Ramos (cell line): Measurements from ENCODE around the gene NBEAL2.

Source experiments
- in situ Hi-C: fragments of 300-500 bp; cut with MboI; formaldehyde crosslinking; loops from one replicate; pipeline ENCODE4 v1.14.3; 2022; ENCODE audit warnings: low sequenced_read_pairs; ENCODE audit not compliant: unreplicated experiment

Gene NBEAL2

GRCh38 chr3:47007001-47007400 lies 27.5 kb downstream of the NBEAL2 start:
- in situ Hi-C loops, result loop anchor here (25.0 kb wide), 1 partner anchor 295 kb away; the partner anchor contains the start of genes PRSS50 and TMIE

DNA sequence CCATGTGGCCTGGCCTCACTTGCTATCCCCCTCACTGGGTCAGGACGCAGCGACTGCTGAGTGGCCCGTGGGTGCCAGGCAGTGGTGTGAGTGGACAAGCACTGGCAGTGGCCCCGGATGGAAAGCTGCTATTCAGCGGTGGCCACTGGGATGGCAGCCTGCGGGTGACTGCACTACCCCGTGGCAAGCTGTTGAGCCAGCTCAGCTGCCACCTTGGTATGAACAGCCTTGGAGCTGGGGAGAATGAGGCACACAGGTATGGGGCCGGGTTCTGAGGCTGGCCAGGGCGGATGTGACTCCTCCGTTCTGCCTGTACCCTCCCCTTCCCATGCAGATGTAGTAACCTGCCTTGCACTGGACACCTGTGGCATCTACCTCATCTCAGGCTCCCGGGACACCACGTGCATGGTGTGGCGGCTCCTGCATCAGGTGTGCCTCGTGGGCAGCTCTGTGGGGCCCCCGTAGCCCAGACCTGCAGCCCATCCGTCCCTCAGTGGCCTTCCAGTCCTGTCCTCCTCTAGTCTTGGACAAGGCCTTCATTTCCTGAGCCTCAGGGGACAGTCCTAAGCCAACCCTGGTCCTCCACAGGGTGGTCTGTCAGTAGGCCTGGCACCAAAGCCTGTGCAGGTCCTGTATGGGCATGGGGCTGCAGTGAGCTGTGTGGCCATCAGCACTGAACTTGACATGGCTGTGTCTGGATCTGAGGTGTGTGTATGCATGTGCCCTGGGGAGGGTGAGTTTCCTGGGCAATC lies 28.2 kb downstream of the NBEAL2 start:
- in situ Hi-C loops, result loop anchor here (25.0 kb wide), 1 partner anchor 295 kb away; the partner anchor contains the start of genes PRSS50 and TMIE

GRCh38 chr3:47008234-47008796 lies 28.8 kb downstream of the NBEAL2 start:
- in situ Hi-C loops, result loop anchor here (25.0 kb wide), 1 partner anchor 296 kb away; the partner anchor contains the start of genes PRSS50 and TMIE

GRCh38 chr3:47008851-47009224 lies 29.4 kb downstream of the NBEAL2 start:
- in situ Hi-C loops, result loop anchor here (25.0 kb wide), 1 partner anchor 297 kb away; the partner anchor contains the start of genes PRSS50 and TMIE

DNA sequence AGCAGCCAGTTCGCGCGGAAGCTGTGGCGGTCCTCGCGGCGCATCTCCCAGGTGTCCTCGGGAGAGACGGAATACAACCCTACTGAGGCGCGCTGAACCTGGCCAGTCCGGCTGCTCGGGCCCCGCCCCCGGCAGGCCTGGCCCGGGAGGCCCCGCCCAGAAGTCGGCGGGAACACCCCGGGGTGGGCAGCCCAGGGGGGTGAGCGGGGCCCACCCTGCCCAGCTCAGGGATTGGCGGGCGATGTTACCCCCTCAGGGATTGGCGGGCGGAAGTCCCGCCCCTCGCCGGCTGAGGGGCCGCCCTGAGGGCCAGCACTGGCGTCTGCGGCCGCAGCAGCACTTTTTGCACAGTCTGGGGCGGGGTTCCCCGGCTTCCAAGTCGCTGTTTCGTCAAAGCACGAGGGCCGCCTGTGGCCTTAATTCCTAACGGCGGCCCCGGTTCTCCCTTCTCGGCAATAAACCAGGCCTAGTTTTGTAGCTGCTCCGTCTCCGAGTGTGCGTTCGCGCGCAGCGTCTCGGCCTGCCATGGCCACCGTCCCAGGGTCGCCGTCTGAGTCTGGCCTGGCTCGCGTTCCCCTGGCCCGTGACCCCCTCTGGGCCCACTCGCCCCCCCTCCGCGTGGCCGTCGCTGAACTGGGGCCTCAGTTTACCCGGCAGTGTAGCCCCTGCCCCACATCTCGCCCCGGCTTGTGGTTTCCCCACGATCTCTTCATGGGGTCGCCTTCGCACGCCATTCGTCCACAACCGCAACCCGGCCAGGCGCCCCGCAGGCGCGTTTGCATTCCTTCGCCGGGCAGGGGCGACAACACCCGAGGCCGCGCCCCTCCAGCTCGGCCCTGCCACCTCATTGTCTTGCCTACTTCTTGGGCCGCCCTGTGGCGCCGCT lies 30.0 kb downstream of the NBEAL2 start:
- in situ Hi-C loops, result loop anchor here (25.0 kb wide), 1 partner anchor 297 kb away; the partner anchor contains the start of genes PRSS50 and TMIE

- in situ Hi-C loops, result loop anchor here (25.0 kb wide), 1 partner anchor 298 kb away; the partner anchor contains the start of genes PRSS50 and TMIE
These were observed 30.7 kb downstream of the NBEAL2 start for GRCh38 chr3:47010111-47010712.

DNA sequence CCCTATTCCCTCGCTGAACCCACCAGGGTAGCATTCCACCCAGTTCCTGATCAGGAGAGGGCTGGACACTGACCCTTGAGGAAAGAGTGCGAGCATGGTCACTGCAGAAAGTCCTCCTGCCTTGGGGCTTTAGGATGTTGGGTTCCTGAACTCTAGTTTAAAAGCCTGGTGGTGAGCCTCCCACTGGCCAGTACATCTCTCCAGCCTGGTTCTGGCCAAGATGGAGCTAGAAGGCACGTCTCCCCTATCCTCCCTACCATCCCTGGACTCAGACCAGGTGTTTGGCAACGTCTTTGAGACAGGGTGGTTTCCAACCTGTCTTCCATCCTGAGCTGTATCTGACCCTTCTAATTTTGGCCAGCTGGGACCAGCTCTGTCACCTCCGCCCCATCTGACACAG lies 31.4 kb downstream of the NBEAL2 start:
- in situ Hi-C loops, result loop anchor here (25.0 kb wide), 1 partner anchor 299 kb away; the partner anchor contains the start of genes PRSS50 and TMIE

DNA sequence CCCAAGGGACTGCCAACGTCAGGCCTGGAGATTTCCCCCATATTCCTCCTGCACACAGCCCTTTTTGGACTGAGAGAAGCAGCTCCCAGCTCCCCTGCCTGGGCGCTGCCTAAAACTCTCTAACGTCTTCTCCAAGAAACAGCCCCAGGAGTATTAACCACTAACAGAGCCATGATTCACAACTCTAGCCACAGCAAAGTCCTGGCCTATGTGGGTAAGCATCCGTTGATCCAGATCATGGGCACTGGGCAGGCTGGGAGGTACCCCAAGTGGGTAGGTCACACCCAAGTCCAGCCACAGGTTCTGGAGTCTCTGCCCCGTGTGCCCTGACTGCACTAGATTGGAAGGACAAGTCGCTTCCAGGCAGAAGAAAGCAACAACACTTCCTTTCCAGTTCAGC lies 31.9 kb downstream of the NBEAL2 start:
- in situ Hi-C loops, result loop anchor here (25.0 kb wide), 1 partner anchor 299 kb away; the partner anchor contains the start of genes PRSS50 and TMIE

- in situ Hi-C loops, result loop anchor here (25.0 kb wide), 1 partner anchor 300 kb away; the partner anchor contains the start of genes PRSS50 and TMIE
These were observed 33.1 kb downstream of the NBEAL2 start for GRCh38 chr3:47012342-47013230.

DNA sequence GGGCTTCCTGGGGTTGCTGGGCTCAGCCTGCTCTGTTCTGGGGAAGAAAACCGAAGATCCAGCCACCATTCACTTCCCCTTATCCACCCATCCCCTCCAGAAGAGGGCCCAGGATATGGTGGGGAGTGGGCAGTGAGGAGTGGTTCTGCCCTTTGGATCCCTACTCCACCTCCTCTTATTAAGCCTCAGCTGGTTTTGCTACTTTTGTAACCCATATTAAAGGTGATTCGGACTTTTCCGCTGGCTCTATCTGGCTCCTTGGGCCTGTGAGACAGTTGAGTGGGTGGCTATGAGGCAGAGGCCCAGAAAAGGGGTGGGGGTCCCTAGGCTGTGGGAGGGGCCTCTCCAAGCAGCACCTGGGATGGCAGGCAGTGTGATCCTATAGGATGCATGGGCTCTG lies 33.8 kb downstream of the NBEAL2 start:
- in situ Hi-C loops, result loop anchor here (25.0 kb wide), 1 partner anchor 301 kb away; the partner anchor contains the start of genes PRSS50 and TMIE

GRCh38 chr3:47014036-47014435 lies 34.6 kb downstream of the NBEAL2 start:
- in situ Hi-C loops, result loop anchor here (25.0 kb wide), 1 partner anchor 302 kb away; the partner anchor contains the start of genes PRSS50 and TMIE

DNA sequence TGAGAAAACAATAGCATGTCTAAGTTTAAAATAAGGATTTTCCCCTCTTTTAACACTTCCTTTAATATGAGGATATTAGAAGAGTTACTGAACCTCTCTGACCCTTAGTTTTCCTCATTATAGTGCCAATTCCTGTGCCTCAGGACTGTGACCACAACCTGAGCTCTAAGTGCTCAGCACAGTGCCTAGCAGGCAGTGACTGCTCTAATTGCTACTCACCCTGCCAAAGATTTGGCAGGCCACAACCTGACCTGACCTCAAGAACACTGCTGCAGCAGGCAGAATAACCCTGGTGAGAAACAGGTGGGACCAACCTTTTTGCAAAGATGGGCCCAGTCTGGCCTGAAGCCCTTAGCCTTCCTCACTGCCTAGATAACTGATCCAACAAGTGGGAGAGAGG lies 35.7 kb downstream of the NBEAL2 start:
- in situ Hi-C loops, result loop anchor here (25.0 kb wide), 1 partner anchor 303 kb away; the partner anchor contains the start of genes PRSS50 and TMIE

GRCh38 chr3:47016086-47016933 lies 36.8 kb downstream of the NBEAL2 start:
- in situ Hi-C loops, result loop anchor here (25.0 kb wide), 1 partner anchor 304 kb away; the partner anchor contains the start of genes PRSS50 and TMIE

DNA sequence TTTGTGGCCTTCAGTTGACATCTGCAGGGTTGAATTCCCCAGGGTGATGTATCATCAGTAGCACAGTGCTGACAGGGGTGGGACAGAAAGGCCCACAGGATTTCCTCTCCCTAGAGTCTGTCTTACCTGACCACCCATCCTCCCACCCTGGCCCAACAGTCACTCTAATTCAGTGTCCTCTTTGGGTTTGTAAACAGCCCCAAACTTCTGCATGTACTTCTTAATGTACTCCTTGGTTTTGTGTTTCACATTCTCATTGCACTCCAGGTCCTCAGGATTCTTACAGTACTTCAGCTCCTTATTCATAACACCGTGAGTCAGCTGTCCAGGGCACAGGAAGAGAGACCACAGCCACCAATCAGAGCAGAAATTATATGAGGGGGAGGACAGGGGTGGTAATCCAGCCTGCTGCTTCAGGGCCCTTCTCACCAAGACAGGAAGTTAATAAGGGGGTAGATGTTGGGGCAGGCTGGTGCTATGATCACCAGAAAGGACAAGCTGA lies 37.5 kb downstream of the NBEAL2 start:
- in situ Hi-C loops, result loop anchor here (25.0 kb wide), 1 partner anchor 305 kb away; the partner anchor contains the start of genes PRSS50 and TMIE

DNA sequence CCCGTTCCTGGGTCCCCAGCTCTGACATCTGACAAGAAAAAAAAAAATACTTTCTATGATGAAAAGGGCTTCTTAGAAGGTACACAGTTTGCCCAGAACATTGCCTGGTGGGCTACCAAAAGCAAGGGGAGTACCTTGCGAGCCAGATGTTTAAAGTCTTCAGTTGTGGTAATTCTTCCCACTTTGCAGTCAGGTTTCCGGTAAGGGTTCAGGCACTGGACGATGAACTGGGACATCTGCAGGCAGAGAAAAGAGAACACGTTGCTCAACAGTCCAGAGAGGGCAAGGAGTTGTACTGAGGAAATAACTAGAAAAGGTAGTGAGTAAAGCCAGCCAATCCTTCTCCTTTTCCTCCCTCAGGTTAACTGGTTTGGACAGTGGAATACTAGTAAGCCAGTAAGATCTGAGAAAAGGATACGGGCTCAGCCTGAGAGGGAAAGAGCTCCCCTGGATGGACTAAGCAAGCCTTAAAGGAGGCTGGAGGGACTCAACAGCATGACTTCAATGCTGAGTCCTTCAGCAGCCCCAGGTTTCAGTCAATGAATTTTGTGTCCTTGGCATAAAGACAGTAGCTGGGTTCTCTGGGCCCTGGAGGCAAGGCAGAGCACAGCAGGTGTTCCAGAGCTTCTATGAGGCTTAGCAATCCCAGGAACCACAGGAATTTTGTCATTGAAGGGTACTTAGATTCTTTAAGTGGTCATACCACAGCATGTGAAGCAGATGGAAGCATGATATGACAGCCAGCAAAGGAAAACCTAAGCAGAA lies 38.2 kb downstream of the NBEAL2 start:
- in situ Hi-C loops, result loop anchor here (25.0 kb wide), 1 partner anchor 305 kb away; the partner anchor contains the start of genes PRSS50 and TMIE

GRCh38 chr3:47018269-47018611 lies 38.8 kb downstream of the NBEAL2 start:
- in situ Hi-C loops, result loop anchor here (25.0 kb wide), 1 partner anchor 306 kb away; the partner anchor contains the start of genes PRSS50 and TMIE
